Activated T-cell treated with anti-CD3 and anti-CD28 coated beads for 24 hours (primary cell): Measurements from ENCODE around the gene KCNC4.

ENCODE experiments used
- DNase-seq: peaks from one replicate; pipeline ENCODE4 v3.0.0-alpha.2; 2020; ENCODE audit warnings: low read depth

Gene KCNC4

DNA sequence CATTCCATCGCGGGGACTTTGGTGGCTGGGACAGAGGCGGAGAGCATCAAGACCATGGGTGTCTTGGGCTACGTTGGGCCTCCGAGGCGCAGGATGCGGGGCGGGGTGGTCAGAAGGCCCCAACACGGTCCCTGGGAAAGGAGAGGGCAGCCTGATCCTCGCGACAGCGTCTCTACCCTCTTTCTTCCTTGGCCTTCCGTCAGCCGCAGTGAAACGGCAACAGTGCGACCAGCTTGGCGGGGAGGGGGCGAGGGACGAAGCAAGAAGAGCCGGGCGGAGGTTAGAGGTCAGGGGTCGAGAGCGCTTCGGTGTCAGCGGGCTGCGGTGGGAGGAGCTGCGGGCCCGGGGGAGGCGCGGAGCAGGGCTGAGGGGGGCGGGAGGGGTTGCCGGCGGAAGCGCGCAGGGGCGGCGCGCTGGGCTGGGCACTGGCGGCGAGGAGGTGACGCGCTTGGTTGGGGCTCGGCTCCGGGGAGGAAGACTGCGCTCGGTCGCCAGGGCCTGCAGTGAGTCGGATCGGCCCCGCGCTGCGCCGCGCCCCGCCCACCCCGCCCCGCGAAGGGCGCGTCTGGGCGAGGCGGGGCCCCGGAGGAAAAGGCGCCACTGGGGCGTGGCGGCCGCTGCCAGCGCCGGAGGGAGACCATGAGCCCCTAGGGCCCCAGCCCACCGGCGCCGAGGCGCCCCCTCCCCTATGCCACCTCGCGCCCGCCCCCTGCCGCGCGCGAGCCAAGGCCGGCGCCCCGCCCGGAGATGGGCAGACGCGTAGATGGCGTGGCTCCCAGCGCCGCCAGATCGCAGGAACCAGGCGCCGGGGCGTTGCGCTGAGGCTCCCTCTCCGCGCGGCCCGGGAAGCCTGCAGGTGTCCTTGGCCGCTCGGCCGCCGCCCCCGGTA is at the start of gene KCNC4:
TSS of gene KCNC4 (plus strand) at position 600 of the 889 bp plus-strand sequence. CDS start 1,186 bp downstream, outside the sequence.
- DNase-seq, result peak; percentile 85

- DNase-seq, result no peak
Measured at GRCh38 chr1:110160538-110161100, 49.5 kb upstream of the KCNC4 start.

DNA sequence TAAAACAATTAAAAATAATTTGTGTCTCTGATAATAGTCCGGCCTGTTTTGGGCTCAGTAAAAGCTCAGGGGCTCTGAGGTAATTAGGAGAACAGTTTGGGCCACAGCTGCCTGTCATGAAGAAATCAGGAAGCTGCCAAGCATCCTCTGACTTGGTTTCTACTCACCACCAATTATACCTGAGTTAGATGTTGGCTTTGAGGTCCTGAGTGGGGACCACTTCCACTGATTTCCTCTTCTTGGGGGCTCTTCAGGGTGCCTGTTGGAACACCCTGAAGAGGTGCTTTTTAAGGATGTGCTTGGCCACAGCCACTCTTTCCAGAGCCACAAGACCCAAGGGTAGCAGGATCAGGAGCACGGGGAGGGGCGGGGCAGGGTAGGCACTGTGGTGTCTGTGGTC is 48.9 kb upstream of the KCNC4 start:
- DNase-seq, result no peak

GRCh38 chr1:110161849-110162248 is 48.3 kb upstream of the KCNC4 start:
- no peak for DNase-seq

DNA sequence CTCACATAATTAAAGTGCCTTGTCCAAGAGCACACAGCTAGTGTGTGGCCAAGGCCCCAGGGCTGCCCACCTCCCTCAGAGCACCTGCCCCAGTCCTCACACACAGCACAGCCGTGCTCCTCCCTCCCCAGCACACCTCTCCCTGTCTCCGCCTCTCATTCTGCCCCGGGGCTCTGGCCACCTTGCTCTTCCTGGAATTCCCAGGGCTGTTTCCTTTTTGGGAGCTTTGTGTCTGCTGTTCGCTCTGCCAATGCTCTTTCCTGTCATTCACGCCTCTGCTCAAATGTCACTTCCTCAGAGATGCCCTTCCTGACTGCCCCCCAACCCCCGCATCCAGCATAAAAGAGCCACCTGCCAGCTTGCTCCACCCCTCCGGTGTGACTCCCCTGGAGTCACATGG is 46.5 kb upstream of the KCNC4 start:
- DNase-seq, result no peak

- no peak for DNase-seq
Measured at GRCh38 chr1:110164725-110165350, 45.3 kb upstream of the KCNC4 start.

GRCh38 chr1:110165761-110166231 is 44.3 kb upstream of the KCNC4 start:
- DNase-seq, result no peak

- DNase-seq, result no peak
Measured at GRCh38 chr1:110166861-110167260, 43.3 kb upstream of the KCNC4 start.

GRCh38 chr1:110170766-110171733 is 39.1 kb upstream of the KCNC4 start:
- no peak for DNase-seq

GRCh38 chr1:110172001-110172400 is 38.1 kb upstream of the KCNC4 start:
- no peak for DNase-seq

DNA sequence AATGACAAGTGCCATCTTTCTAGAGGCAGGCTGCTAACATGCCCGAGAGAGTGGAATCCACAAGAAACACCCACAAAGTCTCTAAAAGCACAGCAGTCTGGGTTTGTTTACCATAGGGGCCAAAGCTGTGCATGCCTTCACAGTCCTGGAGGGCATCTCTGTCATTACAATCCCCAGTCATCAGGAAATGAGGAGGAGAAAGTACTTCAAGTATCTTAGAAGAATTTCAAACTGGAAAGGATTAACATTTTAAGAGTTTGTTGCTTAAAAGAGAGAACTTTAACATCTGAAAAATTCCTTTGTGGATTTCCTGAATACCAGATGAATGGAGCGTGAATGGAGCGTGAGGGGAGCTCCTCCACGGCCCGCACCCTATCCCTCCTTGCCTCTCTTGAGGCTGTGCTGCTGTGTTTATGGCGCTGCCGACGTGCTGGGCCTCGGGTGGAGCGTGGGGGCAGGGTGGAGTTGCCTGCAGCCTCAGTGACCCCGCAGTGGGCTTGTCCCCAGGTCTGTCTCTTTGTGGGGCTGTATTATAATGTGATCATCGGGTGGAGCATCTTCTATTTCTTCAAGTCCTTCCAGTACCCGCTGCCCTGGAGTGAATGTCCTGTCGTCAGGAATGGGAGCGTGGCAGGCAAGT is 36.5 kb upstream of the KCNC4 start:
- no peak for DNase-seq

- DNase-seq, result no peak
Measured at GRCh38 chr1:110174961-110175360, 35.2 kb upstream of the KCNC4 start.

DNA sequence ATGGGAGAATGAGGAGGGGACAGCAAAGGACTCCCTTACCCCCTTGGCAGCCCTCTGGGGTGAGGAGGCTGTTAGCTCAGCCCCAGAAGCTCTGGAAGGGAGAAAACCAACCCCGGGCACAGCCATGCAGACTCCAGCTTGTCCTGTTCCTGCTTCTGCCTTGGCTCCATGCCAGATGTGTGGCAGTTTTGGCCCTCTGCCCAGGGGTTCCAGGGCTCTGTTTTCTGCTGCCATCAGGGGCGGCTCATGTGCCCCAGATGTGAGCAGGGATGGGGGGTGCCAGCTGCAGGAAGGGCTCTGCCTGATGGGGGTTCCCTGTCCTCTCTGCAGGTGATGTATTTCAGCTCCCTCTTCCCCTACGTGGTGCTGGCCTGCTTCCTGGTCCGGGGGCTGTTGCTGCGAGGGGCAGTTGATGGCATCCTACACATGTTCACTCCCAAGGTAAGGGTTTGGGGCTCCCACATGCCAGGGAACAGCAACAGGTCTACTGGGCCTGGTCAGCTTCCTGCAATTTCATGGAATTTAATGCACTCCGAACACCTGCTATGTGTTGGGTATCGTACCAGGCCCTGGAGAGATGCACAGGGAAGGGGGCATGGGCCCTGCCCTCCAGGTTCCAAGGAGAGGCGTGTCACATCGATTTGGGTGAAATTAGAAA is 33.7 kb upstream of the KCNC4 start:
- DNase-seq, result no peak

DNA sequence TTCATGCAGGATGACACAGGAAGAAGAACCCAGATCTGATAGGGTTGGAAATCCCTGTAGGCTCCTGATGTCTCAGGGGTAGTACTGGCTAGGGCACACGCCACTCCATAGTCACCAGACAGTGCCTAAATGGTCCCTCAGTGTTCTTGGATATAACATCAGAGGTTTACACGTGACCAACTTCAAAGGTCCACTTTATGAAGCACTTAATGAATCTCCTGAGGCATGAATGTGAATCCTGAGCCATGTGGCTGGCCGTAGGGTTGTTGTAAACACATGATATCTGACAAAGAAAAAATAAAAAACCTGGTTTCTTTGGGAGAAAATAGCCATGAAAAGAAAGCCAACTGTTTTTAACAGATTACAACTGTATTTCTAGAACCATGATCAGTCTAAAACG is 32.3 kb upstream of the KCNC4 start:
- DNase-seq, result no peak

DNA sequence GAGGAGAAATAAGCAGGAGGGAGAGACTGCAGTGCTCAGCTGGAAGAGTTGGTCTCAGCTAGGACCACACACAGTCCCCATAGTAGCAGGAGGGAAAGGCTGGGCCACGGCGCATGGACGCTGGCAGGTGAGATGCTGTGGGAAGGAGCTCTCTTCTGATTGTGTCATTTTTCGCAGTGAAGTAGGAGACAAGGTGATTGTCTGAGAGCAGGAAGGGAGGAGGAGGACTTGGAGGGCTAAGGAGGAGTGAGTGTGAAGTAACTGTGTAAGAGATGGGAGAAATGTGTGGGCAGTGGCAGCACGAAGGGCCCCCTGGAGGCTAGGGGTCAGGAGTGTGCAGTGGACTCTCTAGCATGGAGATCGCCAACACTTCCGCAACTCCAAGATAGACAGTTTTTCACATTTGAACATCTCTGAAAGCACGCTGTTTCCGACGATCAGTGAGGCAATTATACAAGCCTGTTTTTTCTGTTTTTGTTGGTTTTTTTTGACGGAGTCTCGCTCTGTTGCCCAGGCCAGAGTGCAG is 26.4 kb upstream of the KCNC4 start:
- DNase-seq, result no peak

GRCh38 chr1:110184446-110184845 is 25.7 kb upstream of the KCNC4 start:
- DNase-seq, result no peak

DNA sequence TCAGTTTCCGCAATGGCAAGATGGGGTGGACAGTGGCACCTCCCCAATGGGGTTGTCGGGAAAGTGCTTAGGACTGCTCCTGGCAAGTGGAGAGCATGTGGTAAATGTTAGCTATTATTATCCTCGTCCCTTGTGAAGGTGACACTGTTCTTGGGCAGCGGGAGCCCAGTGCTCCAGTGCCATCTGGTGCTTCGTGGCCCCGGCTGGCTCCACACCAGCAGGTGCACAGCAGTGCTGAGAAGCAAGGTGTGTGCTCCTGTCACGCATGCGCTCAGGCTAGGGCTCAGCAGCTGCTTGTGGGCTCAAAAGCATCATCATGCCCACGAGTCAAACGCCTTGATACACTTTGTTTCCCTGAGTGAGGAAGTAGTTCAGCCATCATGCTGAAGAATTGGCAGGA is 24.9 kb upstream of the KCNC4 start:
- DNase-seq, result no peak

DNA sequence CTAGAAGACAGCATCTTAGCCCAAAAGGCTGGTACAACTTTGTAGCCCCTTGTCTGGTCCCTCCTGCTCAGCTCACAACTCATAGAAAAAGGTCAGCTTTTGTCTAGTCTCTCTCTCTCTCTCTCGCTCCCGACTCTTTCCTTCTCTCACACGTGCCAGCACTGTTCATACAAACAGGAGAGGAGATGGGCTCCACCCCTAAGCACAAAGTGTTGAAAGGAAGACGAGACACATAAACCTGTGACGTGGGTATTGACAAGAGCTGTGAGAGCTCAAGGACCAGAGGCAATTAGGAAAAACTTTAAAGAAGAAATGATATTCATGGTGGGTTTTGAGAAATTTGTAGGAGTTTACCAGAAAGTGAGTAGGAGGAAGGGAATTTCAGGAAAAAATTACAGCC is 23.6 kb upstream of the KCNC4 start:
- no peak for DNase-seq

DNA sequence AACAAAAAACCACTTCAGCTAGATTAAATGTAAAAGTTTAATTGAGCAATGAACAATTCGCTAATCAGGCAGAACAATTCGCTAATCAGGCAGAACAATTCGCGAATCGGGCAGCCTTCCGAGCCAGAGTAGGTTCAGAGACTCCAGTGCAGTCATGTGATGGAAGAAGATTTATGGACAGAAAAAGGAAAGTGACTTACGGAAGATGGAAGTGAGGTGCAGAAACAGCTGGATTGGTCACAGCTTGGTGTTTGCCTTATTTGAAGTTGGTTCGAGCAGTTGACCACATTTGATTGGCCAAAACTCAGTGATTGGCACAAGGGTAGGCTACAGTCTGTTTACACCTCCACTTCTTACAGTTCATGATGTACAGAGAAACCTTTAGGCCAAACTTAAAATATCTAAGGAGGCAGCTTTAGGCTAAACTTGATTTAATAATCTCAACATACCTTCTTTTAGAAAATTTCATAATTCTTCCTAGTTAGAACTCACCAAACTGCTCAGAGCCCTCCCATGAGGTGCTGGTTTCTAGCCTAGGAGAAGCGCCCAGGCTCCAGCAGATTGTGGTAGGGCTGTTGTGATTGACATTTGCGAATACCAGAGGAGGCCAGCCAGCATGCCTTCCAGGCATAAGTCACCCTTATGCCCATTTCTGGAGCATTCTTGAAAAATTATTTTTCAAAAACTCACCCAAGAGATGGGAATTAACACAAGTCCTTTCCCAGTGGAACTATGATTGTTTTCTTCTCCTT is 22.8 kb upstream of the KCNC4 start:
- no peak for DNase-seq
